ENCODE measurements around the gene CCM2L. TPM values are rescaled to one million over a fixed set of nuclear protein-coding genes. Genes with fewer than 3 reads are reported as not detected.
A peak's percentile ranks its signal among the peaks of the same experiment; 100 is the strongest.

CCM2L gene
- total and polyA plus RNA-seq, 10 of the 15 experiments (the other 5 are each of a cell fraction or from before 2014, with no cell fraction given), result not detected

DNA sequence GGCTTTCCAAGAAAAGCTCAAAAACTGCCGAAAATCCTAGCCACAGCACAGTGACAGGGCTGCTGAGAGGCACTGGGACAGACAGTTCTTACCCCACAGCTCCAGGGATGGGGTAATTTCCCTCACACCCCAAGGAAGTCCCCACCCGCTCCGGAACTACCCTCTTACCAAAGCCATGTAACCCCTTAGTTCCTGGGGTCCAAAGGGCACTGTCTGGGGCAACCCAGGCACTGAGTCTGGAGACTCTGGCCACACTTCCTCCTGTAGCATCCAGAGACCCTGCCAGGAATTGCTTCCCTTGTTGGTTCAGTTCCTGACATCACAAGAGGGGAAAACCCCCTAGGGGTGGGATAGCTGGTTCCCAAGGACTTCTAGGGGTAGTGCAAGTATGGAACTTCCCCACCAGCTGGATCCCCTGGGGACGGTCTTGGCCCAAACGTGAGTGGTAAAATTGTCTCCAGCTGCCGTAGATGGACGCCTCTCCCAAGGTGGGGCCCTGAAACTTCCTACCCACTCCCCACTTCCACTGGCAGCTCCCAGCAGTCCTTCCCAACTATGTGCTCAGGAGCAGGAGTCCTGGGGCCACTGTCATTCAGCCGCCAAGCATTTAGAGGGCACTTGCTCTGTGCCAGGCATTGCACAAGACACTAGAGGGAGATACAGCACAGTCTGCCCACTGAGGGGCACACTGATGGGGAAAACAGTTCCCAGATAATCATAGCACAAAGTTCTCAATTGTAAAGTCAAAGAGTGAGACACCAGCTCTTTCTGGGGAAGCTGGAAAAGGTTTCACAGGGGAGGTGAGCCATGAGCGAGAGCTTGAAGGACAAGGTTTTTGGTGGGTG, 24.6 kb downstream of the CCM2L start (continued):
- TF ChIP-seq NR2C2 (IDR thresholded peaks at IDR 0.05; ENCODE audit: borderline replicate concordance, control insufficient read depth, insufficient read length, low read depth) (no peak), RBBP5 (conservative IDR thresholded peaks at IDR 0.05) (no peak), ZNF207 (IDR thresholded peaks at IDR 0.05; ENCODE audit: borderline replicate concordance) (no peak), STAT3 (IDR thresholded peaks at IDR 0.05; ENCODE audit: low read depth, low read length) (no peak), WRNIP1 (IDR thresholded peaks at IDR 0.05; ENCODE audit: borderline replicate concordance, low read depth, low read length) (no peak), BRCA1 (IDR thresholded peaks at IDR 0.05; ENCODE audit: low read depth, low read length) (no peak), EZH2 (IDR thresholded peaks at IDR 0.05; ENCODE audit: borderline replicate concordance, control insufficient read depth, low read depth, low read length) (no peak), RUNX3 (IDR thresholded peaks at IDR 0.05; ENCODE audit: low read length) (no peak), ZNF24 (IDR thresholded peaks at IDR 0.05) (no peak), IKZF1 (conservative IDR thresholded peaks at IDR 0.05) (peak; percentile 86), NFYB (IDR thresholded peaks at IDR 0.05; ENCODE audit: insufficient read depth, low read depth, low read length) (no peak), CBX3 (IDR thresholded peaks at IDR 0.05; ENCODE audit: borderline replicate concordance, low read depth) (no peak), MEF2B (IDR thresholded peaks at IDR 0.05; ENCODE audit: partially characterized antibody, poor library complexity, severe bottlenecking) (peak; percentile 80), TCF3 (IDR thresholded peaks at IDR 0.05; ENCODE audit: borderline replicate concordance, insufficient read depth, low read depth, low read length) (no peak), NRF1 (conservative IDR thresholded peaks at IDR 0.05; ENCODE audit: low read depth, low read length) (no peak), KLF5 (IDR thresholded peaks at IDR 0.05; ENCODE audit: partially characterized antibody) (no peak), CHD2 (IDR thresholded peaks at IDR 0.05; ENCODE audit: borderline replicate concordance, low read depth, low read length) (no peak)
- TF ChIP-seq, protein P1, sequence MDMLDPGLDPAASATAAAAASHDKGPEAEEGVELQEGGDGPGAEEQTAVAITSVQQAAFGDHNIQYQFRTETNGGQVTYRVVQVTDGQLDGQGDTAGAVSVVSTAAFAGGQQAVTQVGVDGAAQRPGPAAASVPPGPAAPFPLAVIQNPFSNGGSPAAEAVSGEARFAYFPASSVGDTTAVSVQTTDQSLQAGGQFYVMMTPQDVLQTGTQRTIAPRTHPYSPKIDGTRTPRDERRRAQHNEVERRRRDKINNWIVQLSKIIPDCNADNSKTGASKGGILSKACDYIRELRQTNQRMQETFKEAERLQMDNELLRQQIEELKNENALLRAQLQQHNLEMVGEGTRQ (IDR thresholded peaks at IDR 0.05; ENCODE audit: borderline replicate concordance, low read depth, low read length), result no peak
- TF ChIP-seq, protein P2, sequence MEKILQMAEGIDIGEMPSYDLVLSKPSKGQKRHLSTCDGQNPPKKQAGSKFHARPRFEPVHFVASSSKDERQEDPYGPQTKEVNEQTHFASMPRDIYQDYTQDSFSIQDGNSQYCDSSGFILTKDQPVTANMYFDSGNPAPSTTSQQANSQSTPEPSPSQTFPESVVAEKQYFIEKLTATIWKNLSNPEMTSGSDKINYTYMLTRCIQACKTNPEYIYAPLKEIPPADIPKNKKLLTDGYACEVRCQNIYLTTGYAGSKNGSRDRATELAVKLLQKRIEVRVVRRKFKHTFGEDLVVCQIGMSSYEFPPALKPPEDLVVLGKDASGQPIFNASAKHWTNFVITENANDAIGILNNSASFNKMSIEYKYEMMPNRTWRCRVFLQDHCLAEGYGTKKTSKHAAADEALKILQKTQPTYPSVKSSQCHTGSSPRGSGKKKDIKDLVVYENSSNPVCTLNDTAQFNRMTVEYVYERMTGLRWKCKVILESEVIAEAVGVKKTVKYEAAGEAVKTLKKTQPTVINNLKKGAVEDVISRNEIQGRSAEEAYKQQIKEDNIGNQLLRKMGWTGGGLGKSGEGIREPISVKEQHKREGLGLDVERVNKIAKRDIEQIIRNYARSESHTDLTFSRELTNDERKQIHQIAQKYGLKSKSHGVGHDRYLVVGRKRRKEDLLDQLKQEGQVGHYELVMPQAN (conservative IDR thresholded peaks at IDR 0.05), result no peak
